Caco-2 (cell line): ENCODE measurements around the gene ATP6V0C. TPM values are rescaled to one million over a fixed set of nuclear protein-coding genes. Genes with fewer than 3 reads are reported as not detected.
A peak's percentile ranks its signal among the peaks of the same experiment; 100 is the strongest.

Experiments
- BruUV-seq: library from RNA; stranded (reverse); fragments of 400-500 nt; replicated peaks from 2 replicates; lab custom pipeline; 2021; lab: Mats Ljungman, UMichigan
- CTCF ChIA-PET: fragments of 300-600 bp; sonication (Branson Sonifier 250); formaldehyde crosslinking; loops from one replicate; lab custom pipeline; 2022; ENCODE audit warnings: antibody characterized with exemption; lab: Charles Lee
- POLR2A ChIA-PET: fragments of 300-600 bp; sonication (Branson Sonifier 250); formaldehyde crosslinking; loops from one replicate; lab custom pipeline; 2022; ENCODE audit warnings: antibody characterized with exemption; lab: Charles Lee
- DNase-seq, 2 experiments: peaks; one replicate each; pipeline versions ENCODE4 v3.0.0 to v3.0.0-alpha.2; 2020 to 2022
- H3K27me3 ChIP-seq: replicated peaks from 2 replicates; pipeline ENCODE4 v1.6.0; 2011; ENCODE audit warnings: low read length; ENCODE audit not compliant: control insufficient read depth, insufficient read depth
- H3K36me3 ChIP-seq: 2 replicates; pipeline ENCODE4 v1.5.1; 2011; ENCODE audit warnings: low read length; ENCODE audit not compliant: control insufficient read depth, insufficient read depth
- H3K4me1 ChIP-seq: fragments of 250-450 bp; sonication (Bioruptor Pico); 2 replicates; pipeline ENCODE4 v1.5.1; 2020; ENCODE audit warnings: mild to moderate bottlenecking
- H3K4me3 ChIP-seq: 2 replicates; pipeline ENCODE4 v1.5.1; 2011; ENCODE audit warnings: low read depth, mild to moderate bottlenecking, control low read depth, low read length
- H3K9me3 ChIP-seq: fragments of 250-450 bp; sonication (Bioruptor Pico); 2 replicates; pipeline ENCODE4 v1.5.1; 2020; ENCODE audit warnings: mild to moderate bottlenecking, moderate library complexity
- H3K27ac Mint-ChIP-seq: one replicate; pipeline ENCODE4 v1.8.0; 2022; ENCODE audit warnings: mixed read lengths; ENCODE audit not compliant: unreplicated experiment
- H3K27me3 Mint-ChIP-seq: one replicate; pipeline ENCODE4 v1.8.0; 2022; ENCODE audit warnings: mixed read lengths; ENCODE audit not compliant: insufficient read depth, unreplicated experiment
- H3K36me3 Mint-ChIP-seq: one replicate; pipeline ENCODE4 v1.8.0; 2022; ENCODE audit warnings: mild to moderate bottlenecking, mixed read lengths; ENCODE audit not compliant: insufficient read depth, unreplicated experiment
- H3K4me1 Mint-ChIP-seq: one replicate; pipeline ENCODE4 v1.8.0; 2022; ENCODE audit warnings: low read depth, mixed read lengths; ENCODE audit not compliant: unreplicated experiment
- H3K4me3 Mint-ChIP-seq: one replicate; pipeline ENCODE4 v1.8.0; 2022; ENCODE audit warnings: mild to moderate bottlenecking, moderate library complexity, mixed read lengths; ENCODE audit not compliant: unreplicated experiment
- H3K9me3 Mint-ChIP-seq: one replicate; pipeline ENCODE4 v1.8.0; 2022; ENCODE audit warnings: mixed read lengths; ENCODE audit not compliant: unreplicated experiment
- intact Hi-C: fragments of 100-400 bp; cut with micrococcal nuclease; formaldehyde crosslinking; loops from one replicate; pipeline ENCODE4 v1.10.0; 2022; ENCODE audit not compliant: unreplicated experiment
- total RNA-seq: library from RNA; stranded (reverse); gene quantifications from 2 replicates; pipeline ENCODE4 v1.2.3, GENCODE V29; 2022
- TF ChIP-seq, protein P1 (sequence below), 2 experiments: fragments of 200-600 bp in 1 of 2; IDR thresholded peaks; 1 replicate in 1 of 2; 2 replicates in 1 of 2; pipeline versions ENCODE4 v1.5.1 to v1.8.0; 2011 to 2022; ENCODE audit warnings: antibody characterized with exemption in 1 of 2, control low read depth in 1 of 2, inconsistent platforms in 1 of 2, low read depth in 1 of 2, low read length in 1 of 2, mild to moderate bottlenecking in 1 of 2, moderate library complexity in 1 of 2; ENCODE audit not compliant: insufficient read depth in 1 of 2, severe bottlenecking in 1 of 2, unreplicated experiment in 1 of 2

The ATP6V0C gene
- total RNA-seq, 1 experiment from 2014 or later = 200 TPM

DNA sequence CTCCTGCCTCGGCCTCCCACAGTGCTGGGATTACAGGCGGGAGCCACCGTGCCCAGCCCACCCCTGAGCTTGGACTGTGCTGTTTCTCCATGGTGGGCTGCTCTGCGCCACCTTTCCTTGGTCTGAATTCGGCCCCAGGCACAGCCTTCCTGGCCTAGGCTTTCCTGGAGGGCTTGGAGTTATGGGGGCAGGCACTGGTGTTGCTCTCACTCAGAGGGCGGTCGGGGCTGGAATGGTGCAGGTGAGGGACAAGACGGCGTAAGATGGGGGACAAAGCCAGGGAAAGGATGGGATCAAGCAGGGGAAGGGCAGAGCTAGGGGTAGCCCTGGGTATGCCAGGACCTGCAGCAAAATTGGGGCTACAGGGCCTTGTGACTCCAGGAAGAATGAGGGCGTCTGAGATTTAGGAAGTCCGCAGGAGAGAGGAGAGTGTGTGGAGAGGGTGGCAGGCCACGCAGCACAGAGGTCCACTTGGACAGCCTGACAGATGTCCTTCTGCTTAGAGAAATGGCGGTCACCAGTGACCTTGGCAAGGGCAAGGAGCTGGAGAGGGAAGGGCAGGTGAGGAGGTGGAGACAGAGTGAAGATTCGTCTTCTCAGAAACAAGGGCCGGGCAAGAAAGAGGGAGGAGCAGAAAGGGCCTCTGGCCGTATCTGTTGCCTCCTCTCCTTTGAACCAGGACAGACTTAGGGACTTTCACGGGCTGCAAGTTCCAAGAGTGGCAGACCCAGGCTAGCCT is 1.6 kb upstream of the ATP6V0C start:
- Mint-ChIP-seq H3K27ac (peak overlapping the region; percentile 74), H3K9me3 (no peaks in the 10 kb centered on the region), H3K36me3 (peaks cover 39% of the 10 kb centered on the region), H3K4me1 (peaks cover 22% of the 10 kb centered on the region), H3K4me3 (peak overlapping the region; percentile 86), H3K27me3 (no peaks in the 10 kb centered on the region)
- CTCF ChIA-PET = interaction anchor here (0.6 to 2.1 kb wide), 3 partner anchors 11 to 20 kb away, joined by 3 to 8 read pairs (median 8); no protein-coding TSS in a partner anchor
- peaks cover 3% of the 10 kb centered on the region for H3K36me3 ChIP-seq
- intact Hi-C loops = no loop called here
- POLR2A ChIA-PET = no interaction called here
- no peak overlapping the region for H3K4me3 ChIP-seq
- no TSS peak for BruUV-seq
- H3K27me3 ChIP-seq = no peaks in the 10 kb centered on the region
- peaks cover 17% of the 10 kb centered on the region for H3K4me1 ChIP-seq
- H3K9me3 ChIP-seq = no peaks in the 10 kb centered on the region
- TF ChIP-seq, protein P1, sequence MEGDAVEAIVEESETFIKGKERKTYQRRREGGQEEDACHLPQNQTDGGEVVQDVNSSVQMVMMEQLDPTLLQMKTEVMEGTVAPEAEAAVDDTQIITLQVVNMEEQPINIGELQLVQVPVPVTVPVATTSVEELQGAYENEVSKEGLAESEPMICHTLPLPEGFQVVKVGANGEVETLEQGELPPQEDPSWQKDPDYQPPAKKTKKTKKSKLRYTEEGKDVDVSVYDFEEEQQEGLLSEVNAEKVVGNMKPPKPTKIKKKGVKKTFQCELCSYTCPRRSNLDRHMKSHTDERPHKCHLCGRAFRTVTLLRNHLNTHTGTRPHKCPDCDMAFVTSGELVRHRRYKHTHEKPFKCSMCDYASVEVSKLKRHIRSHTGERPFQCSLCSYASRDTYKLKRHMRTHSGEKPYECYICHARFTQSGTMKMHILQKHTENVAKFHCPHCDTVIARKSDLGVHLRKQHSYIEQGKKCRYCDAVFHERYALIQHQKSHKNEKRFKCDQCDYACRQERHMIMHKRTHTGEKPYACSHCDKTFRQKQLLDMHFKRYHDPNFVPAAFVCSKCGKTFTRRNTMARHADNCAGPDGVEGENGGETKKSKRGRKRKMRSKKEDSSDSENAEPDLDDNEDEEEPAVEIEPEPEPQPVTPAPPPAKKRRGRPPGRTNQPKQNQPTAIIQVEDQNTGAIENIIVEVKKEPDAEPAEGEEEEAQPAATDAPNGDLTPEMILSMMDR (IDR thresholded peaks at IDR 0.05; ENCODE audit: insufficient read depth in 1 of 2, low read depth in 1 of 2, low read length in 1 of 2, severe bottlenecking in 1 of 2, unreplicated experiment in 1 of 2) = no peak
- DNase-seq = no peak

DNA sequence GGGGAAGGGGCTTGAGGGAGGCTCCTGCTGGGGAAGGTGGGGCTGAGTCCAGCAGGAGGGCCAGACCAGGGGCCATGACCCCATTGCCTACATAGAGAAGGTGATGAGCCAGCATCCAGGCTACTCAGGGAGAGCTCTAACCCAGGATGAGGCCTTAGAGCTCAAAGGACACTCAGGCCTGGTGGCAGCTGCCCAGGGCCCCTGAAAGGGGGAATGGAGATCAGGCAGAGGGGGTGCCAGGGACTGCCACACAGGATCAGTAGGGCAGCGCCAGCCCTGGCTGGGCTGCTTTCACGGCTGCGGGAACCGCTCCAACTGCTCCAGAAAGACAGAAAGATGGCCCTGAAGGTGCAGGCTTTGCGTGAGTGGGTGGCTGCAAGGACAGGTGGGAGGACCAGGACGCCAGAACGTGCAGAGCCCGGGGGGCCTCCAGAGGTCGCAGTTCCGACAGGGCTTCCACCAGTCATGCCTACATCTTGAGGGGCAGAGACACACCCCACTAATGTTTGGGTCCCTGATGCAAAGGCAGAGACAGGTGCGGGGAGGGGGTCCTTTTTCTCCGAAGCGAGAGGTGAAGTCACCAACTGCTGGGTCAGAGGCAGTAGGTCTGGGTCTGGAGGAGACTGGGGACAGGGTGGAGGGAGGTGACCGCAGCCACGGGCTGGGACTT is 882 bp upstream of the ATP6V0C start:
- POLR2A ChIA-PET = interaction anchor here (0.5 kb wide), 1 partner anchor 36 kb away, joined by 4 read pairs; no protein-coding TSS in a partner anchor

More for the DNA sequence above, 882 bp upstream of the ATP6V0C start:
- TF ChIP-seq, protein P1 (IDR thresholded peaks at IDR 0.05; ENCODE audit: insufficient read depth in 1 of 2, low read depth in 1 of 2, low read length in 1 of 2, severe bottlenecking in 1 of 2, unreplicated experiment in 1 of 2) = peak; percentile 16 to 36
- H3K4me1 ChIP-seq = peaks cover 17% of the 10 kb centered on the region
- intact Hi-C loops = no loop called here
- CTCF ChIA-PET = interaction anchor here (0.6 to 2.1 kb wide), 3 partner anchors 11 to 20 kb away, joined by 3 to 8 read pairs (median 8); no protein-coding TSS in a partner anchor
- peak overlapping the region; percentile 38 for H3K4me3 ChIP-seq
- peak in 1 of 2 experiments; percentile 54 for DNase-seq
- no peaks in the 10 kb centered on the region for H3K9me3 ChIP-seq
- Mint-ChIP-seq H3K4me1 (peaks cover 27% of the 10 kb centered on the region), H3K27ac (peak overlapping the region; percentile 74), H3K4me3 (peak overlapping the region; percentile 86), H3K36me3 (peaks cover 46% of the 10 kb centered on the region), H3K27me3 (no peaks in the 10 kb centered on the region), H3K9me3 (no peaks in the 10 kb centered on the region)
- BruUV-seq = TSS peak; percentile 74
- peaks cover 3% of the 10 kb centered on the region for H3K36me3 ChIP-seq
- no peaks in the 10 kb centered on the region for H3K27me3 ChIP-seq
